HL-60/S4 treated with phorbol 12-myristate 13-acetate at 8.2 ng/mL for 4 days and 3 days (cell line): ENCODE measurements around the gene ATP10D.

Experiments
- in situ Hi-C: fragments of 300-500 bp; cut with MboI; formaldehyde crosslinking; loops from 2 replicates; pipeline ENCODE4 v1.15.0; 2022; ENCODE audit warnings: low sequenced_read_pairs

Gene ATP10D

DNA sequence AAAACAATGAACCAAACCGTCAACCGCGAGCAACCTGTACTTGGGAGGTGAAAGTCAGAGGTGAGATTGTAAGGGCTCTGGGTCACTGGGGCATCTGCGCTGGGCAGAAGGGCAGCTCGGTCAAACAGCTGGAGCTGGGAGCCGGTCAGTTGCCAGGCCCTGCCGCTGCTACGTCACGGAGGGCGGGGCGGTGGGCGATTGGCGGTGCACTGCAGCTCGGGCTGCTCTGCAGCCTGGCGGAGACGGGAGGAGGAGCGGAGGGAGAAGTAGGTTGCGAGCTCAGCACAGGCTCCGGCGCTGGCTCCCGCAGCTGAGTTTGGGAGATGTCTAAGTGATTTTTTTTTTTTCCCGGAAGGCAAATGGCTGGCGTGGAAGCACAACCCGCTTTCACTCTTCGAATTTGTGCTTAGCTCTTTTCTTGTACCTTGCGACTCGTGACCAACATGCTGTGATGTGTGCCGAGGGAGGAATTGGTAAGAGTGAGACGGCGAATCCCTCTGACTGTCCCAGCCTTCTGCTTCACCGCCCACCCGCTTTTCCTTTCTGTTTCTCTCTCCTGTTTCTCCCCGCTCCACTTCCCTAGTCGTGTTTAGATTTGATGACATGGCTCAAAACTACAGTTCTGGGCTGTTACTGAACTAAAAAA lies at the start of gene ATP10D:
TSS of gene ATP10D (plus strand) at position 229 of the 646 bp plus-strand sequence. CDS start 27,266 bp downstream, outside the sequence.
- in situ Hi-C loops: no loop called here

DNA sequence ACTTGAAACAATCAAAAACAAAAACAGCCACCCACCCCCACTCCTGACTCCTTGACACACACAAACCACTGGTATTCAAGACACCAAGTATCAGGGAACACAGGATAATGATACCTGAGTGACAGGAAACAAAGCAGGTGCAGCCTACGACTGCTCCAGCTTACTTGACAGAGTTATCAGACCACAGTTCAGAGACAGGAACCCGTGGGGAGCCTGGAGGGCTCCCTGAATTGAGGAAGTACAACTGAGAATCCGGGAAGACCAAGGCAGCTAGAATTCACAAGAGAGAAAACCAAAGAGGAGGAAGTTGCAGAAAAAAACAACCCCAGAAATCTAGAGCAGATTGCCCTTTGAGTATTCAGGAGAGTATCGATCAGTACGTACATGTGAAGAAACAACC lies 42.1 kb upstream of the ATP10D start:
- in situ Hi-C loops: no loop called here

DNA sequence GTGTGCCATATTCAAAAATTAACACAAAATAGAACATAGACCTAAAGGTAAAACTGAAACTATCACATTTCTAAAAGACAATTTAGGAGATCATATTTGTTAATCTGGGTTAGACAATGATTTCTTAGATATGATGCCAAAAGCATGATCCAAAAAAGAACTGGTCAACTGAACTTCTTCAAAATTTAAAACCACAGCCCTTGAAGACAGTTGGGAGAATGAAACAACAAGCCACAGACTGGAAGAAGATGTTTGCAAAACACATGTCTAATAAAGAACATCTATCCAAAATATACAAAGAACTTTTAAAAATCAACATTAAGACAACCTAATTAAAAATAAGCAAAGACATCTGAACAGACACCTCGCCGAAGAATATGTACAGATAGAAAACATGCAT lies 41.0 kb upstream of the ATP10D start:
- in situ Hi-C loops: no loop called here

DNA sequence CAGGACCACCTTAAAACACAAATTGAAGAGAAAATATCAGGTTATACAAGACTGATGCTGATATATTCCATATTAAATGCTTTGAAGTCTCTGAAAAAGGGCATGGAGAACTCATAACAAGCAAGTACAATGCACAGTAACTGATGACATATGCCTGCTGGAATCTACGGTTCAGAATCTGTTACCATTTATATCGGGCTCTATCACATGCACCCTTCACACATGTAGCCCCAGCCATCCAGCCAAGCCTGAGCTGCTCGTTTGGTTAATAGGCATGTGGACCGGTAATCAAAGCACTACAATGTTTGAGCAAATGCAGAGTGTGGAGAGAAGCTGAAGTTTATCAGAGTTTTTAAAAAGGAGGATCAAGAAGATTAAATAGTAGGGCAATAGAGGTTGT lies 33.4 kb upstream of the ATP10D start:
- in situ Hi-C loops: no loop called here

DNA sequence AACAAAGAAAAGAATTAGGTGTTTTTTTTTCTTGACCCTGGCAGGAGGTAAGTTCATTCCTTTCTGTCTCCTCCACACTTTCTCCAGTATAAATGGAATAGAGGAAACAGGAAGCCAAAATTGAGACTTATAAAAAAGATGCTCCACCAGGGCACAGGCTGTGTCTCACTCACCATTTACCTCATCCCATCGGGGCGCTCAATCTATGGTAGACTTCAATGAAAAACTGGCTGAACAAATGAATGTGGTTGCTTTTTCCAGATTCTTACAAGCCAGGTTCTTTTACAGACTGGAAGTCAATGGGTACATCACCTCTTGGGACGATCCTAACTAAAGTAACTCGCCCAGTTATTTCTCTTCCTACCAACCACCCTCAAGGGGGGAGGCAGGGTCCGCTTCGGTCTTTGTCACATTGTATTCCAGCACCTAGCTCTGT lies 22.3 kb upstream of the ATP10D start:
- in situ Hi-C loops: no loop called here

DNA sequence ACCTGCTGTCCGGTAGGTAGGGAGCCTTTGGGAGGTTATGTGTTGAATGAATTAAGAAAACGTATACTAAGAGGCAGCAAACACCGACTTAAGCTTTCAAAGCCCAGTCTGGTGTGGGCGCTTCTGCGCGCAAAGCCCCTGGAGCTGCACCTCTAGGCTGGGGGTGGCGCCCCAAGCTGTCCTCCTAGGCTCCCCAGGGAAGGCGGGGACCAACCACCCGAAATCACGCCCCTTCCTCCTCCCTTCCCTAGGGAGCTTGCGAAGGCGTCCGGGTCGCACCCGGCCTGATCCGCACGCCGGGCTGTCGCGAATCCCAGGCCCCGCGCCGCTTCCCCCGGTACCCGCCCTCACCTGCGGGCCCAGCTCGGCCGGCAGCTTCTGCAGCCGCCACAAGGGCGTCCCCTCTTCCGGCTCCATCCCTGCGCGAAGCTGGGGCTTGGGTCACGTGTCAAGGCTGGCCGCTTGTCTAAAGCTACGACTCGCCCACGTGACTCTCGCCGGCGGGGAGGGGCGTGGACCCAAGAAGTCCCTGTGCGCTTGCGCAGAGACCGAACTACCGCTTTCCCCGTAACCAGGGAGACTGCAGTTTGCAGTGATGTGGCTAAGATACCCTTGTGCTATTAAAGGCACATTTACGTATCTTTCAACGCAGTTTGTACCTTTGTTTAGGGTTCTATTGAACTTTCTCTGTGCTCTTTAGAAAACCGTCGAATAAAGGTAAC lies 21.7 kb upstream of the ATP10D start, which contains the start of gene COMMD8:
TSS of gene COMMD8 (minus strand) at position 468 of the 722 bp plus-strand sequence. CDS start at position 417, 51 bp downstream.
- in situ Hi-C loops: no loop called here

DNA sequence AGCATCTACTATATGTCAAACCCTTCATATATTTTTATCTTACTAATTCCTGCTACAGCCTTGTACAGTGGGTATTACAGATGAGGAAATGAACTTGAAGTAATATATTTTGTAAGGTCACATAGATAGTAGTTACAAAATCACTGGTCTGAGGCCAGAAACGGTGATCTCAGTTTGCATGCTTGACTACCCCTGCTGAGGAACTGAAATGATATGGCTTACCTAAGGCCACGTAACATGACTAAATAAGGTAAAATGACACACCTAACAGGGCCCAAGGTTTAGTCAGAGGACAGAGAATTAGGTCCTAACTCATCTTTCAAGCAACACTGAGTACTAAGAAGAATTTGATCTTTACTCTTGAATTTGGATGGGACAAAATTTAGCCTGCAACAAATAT lies 20.1 kb upstream of the ATP10D start:
- in situ Hi-C loops: no loop called here

DNA sequence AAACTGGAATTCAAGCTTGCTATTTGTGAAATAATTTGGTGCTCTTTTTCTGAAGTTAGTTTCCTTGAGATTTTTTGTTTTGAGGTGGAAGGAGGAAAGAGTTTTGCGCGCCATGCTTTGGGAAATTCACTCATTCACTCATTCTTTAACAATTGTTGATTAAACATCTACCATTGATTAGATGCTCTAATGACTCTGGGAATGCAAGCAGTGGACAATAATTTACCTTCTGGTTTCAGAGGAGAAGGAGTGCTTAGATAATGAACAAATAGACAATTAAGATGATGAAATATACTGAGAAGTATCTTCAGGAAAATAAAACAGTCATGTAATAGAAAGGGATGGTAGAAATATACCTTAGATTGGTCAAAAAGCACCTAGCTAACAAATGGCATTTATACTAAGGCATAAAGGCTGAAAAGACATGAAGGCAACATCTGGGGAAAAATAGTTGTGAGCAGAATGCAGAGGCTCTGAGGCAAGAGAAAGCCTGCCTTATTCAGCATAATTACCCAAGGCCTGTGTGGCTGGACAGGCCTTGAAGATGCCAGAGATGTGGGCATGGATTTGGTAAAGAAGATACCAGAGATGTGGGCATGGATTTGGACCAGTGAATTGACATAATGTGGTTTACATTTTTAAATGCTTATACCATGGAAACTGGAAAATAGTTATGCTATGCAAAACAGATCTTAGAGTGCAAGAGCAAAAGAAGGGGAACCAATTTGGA lies 18.9 kb upstream of the ATP10D start:
- in situ Hi-C loops: no loop called here

DNA sequence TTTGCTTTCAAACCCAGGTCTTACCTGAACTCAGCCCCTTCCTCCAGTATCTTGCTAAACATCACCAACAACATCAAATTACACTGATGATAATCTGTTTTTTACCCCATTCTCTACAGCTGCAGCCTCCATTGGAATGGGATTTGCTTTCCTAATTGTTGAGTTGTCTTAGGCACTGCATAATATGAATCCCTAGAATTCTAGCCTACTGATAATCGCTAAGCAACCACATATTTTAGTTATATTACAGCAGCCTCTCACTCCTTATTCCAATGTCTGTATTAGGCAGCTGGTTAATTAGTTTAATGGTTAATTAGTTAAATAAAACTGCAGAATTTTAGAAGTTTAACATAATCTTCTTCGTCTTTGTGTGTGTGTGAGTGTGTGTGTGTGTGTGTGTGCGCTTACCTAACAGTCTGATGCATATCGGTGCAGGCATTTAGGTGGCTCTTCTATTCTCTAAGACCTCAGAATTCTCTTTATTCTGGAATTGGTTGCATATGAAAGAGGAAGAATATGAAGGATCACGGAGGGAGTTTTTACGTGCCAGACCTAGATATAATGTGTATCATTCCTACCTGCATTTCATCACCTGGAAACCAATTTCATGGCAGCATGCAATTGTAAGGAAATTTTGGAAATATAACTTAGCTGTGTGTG lies 16.2 kb upstream of the ATP10D start:
- in situ Hi-C loops: no loop called here

DNA sequence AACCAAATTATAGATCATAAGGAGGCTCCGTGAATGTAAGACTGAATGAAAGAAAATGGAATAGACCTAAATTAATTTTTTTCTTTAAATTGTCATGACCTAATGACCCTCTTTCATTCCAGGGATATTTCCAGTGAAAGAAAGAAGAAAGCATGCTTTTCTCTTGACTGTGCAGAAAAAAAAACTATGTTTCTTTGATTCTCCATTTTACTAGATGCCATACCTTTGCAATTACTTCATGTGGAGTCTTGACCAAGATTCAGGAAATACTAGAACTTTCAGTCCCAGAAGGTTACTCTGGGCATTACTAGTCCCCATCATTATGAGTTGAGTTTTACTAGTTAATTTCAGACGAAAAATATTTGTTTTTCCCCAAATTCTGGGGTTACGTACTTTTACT lies 15.1 kb upstream of the ATP10D start:
- in situ Hi-C loops: no loop called here

DNA sequence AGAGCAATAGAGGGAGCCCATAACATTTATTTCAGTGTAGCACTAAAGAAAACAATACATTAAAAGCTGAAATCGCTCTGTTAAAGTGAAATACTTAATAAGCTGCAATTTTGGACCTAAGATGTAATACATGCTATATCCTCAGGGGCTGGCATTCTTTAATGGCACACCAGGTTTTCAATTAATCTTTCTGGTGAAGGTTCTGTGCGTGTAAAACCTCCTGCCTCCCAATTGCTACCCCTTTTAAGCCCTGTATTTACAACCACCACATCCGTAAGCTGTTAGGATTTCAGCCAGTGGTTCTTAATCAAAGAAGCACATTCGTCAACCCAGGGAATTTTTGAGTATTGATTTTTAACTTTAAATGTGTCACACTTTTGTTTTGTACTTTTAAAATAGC lies 14.0 kb upstream of the ATP10D start:
- in situ Hi-C loops: no loop called here

DNA sequence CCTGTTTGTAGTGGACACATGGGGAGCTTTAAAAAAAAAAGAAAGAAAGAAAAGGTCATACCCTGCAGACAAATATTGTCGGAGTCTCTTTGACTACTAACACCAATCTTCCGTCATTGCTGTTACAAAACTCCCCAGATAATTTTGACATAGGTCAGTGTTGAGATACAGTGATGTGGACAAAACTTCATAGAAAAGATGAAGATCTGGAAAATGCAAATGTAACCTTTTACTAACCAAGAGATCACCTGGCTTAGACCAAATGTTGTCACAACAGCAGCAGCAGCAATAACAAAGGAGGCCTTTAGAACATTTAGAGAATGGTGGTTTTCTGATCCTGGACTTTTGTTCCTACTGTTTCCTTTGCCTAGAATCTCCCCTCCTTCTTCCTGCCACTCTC lies 13.5 kb upstream of the ATP10D start:
- in situ Hi-C loops: no loop called here

DNA sequence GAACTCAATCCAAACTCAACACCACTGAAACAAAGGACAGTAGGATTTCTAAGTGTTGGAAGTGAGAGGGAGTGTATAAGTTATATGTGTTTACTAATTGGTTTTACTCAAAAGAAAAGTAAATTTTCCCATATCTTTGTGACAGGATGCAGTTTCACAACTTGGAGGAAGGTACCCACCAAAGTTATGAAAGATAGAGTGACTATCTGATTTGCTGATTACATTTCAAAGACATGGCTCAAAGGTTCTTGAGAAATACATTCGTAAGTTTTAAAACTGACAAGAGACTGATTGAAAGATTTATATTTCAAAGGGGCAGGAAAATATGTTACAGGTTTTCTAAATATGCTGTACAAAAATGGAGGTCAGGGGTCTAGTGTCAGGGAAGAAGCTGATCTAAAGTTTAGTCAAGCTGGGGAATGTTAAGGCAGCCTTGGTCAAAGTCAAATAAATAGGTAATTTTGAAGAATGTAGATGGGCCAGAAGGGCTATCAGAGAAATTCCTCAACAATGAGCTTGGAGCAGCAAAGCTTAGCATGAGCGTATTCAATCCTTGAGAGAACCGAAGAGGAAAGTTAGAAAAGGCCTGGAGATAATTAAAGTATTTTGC lies 11.8 kb upstream of the ATP10D start:
- in situ Hi-C loops: no loop called here

DNA sequence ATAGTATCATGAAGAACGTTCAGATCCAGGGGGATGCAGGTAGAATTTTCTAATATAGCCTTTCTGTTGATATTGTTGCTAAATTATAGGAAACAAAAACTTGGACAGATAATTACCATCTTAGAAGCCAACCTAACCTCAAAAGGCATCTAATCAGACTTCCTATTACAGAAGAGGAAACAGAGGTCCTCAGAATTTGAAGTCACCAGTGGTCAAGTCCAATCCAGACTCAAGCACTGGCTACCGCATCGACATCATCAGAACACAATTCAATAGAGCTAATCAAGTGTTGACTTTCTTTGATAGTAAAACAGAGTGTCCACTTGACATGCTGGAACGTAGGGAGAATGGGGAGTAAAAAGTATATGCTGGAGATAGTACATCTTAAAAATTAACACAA lies 10.3 kb upstream of the ATP10D start:
- in situ Hi-C loops: no loop called here

DNA sequence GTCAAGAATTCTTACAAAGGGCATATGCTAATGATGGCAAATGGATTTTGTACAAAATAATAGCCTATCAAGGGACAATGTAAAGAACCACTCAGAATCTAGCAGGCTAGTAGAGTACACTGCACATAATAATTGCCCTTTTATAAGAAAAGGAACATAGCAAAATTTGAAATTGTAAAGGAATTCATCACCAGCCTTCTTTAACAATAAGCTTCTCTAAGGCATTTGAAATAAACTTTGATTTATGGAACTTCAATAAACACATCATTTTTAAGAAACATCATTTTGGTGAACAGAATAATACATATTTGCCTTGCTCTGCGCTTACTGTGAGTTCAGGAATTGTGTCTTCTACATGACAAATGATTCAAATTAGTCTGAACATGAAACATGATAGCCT lies 9.7 kb upstream of the ATP10D start:
- in situ Hi-C loops: no loop called here

DNA sequence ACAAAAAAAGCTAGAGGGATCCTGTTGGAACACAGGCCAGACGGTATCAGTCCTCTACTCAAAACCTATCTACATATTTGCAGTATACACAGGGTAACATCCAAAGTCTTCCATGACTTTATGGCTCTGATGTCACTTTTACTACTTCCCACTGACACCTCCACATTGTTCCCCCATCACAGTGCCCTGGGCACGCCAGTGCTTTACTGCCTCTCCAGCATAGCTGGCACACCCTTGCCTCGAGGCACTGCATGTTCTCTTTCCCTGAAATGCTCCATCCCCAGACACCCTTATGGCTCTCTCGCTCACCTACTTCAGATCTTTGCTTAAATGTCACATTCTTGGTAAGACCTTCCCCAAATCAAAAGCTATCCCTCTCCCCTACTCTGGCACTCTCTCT lies 6.3 kb upstream of the ATP10D start:
- in situ Hi-C loops: no loop called here

DNA sequence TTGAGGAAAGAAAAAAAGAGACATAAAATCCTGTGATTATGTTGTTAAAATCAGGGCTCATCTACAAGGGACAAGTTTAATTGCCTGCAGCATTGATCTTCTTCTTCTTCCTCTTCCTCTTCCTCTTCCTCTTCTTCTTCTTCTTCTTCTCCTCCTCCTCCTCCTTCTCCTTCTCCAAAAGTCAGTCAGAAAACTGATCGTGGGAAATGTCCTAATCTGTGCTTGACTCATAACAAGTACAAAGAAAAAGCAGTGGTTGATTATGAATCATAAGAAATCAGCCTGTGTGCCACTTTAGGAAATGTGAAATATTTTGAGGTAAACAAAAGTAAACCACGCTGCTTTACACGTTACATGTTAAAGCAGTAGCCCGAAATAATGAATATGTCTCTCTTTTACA lies 2.7 kb upstream of the ATP10D start:
- in situ Hi-C loops: no loop called here

DNA sequence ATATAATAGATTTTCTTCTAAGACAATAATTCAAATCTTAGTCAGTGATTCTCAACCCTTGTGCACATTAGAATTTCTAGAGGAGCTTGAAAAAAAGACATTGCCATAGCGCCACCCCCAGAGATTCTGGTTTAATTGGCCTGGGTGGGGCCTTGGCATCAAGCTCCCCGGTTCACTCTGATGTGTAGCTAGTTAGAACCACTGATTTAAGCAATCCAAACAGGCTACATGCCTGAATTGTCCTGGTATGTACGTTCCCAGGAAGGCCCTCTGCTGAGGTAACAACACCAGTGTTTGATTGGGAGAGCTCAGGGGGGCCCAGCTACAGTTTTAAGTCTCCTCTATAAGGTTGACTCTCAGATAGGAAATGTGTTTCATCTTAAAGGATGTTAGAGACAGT lies 1.3 kb upstream of the ATP10D start:
- in situ Hi-C loops: no loop called here

DNA sequence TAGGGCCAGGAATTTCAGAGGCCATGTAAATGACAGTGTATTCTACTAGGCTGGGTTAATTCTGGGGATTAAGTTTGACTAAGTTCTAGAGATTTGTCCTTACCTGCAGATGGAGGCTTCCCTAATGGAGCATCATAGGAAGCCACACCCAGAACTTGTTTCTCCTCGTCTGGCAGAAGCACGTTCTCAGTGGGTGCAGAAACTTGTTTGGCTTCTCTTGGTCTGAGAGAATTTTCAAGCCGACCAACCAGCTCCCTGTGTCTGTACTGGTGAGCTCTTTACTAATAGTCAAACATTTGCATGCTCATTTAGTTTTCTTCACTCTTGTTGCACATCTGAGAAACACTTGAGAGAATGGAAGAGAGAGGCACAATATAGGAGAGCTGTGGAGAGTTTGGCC lies 907 bp upstream of the ATP10D start:
- in situ Hi-C loops: no loop called here

DNA sequence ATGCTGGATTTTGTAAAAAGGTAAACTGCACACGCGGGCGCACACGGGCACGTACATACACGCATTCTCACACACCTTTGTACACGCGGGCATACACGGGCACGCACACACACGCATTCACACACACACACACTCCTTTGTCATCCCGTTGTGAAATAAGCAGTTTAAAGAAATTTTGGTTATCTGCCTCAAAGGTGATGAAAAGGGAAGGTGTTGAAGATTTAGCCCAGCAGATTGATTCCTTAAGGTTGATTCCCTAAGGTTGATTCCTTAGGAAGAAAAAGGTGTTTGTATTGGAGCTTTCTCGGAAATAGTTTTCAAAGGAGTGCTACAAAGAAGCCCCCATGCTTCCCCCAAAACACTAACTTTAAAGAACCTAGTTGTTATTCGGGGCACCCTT lies 693 bp downstream of the ATP10D start:
- in situ Hi-C loops: no loop called here

DNA sequence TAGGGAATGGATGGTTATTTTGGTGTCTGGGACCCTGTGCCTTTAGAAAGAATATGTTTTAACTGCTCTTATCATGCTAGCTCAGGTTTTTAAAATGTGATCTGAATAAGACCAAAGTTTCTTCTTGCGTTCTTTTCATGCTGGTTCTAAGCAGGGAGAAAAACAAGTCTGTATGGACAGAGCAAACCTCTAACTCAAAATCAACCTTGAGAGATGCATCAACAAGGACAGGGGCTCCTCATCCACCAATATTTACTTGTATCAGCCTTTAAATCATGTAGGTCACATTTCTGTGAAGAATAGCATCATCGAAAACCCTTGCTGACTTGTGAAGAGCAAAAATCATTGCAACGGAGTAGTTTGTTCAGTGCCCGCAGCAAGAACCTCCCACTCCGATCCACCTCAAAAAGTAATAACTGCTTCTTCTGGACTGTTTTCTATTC lies 1.2 kb downstream of the ATP10D start:
- in situ Hi-C loops: no loop called here
